H9 (cell line): ENCODE results near the gene EXOSC2. TPM values are rescaled to one million over a fixed set of nuclear protein-coding genes. Genes with fewer than 3 reads are reported as not detected.
A peak's percentile ranks its signal among the peaks of the same experiment; 100 is the strongest.

Experiments
- DNase-seq: peaks from one replicate; pipeline ENCODE4 v3.0.0-alpha.2; 2017
- H2AFZ ChIP-seq: one replicate; pipeline ENCODE4 v1.6.1; 2013; ENCODE audit warnings: mild to moderate bottlenecking, low read length, control low read depth, moderate library complexity
- H2AK5ac ChIP-seq: 2 replicates; pipeline ENCODE4 v1.6.1; 2013; ENCODE audit warnings: low read length, control low read depth, mixed read lengths; ENCODE audit not compliant: insufficient read length
- H2BK120ac ChIP-seq: one replicate; pipeline ENCODE4 v1.6.1; 2013; ENCODE audit warnings: low read depth, mild to moderate bottlenecking, low read length, control low read depth, inconsistent platforms; ENCODE audit not compliant: poor library complexity, severe bottlenecking
- H2BK12ac ChIP-seq: 2 replicates; pipeline ENCODE4 v1.6.1; 2013; ENCODE audit warnings: low read length, control low read depth, mixed read lengths, low read depth; ENCODE audit not compliant: insufficient read length
- H2BK15ac ChIP-seq: 2 replicates; pipeline ENCODE4 v1.6.1; 2013; ENCODE audit warnings: low read depth, low read length, control low read depth
- H2BK20ac ChIP-seq: one replicate; pipeline ENCODE4 v1.6.1; 2013; ENCODE audit warnings: low read depth, mild to moderate bottlenecking, low read length, control low read depth, inconsistent platforms; ENCODE audit not compliant: poor library complexity, severe bottlenecking
- H2BK5ac ChIP-seq: 2 replicates; pipeline ENCODE4 v1.6.1; 2013; ENCODE audit warnings: low read length, control low read depth, mixed read lengths; ENCODE audit not compliant: insufficient read length
- H3K14ac ChIP-seq: 2 replicates; pipeline ENCODE4 v1.6.1; 2013; ENCODE audit warnings: low read length, control low read depth; ENCODE audit not compliant: insufficient read depth
- H3K18ac ChIP-seq: 2 replicates; pipeline ENCODE4 v1.6.1; 2013; ENCODE audit warnings: low read depth, mild to moderate bottlenecking, mixed read lengths, low read length, control low read depth; ENCODE audit not compliant: insufficient read length
- H3K23ac ChIP-seq: 2 replicates; pipeline ENCODE4 v1.6.1; 2013; ENCODE audit warnings: low read length, control low read depth, mixed read lengths, low read depth; ENCODE audit not compliant: insufficient read length
- H3K23me2 ChIP-seq: 2 replicates; pipeline ENCODE4 v1.6.1; 2013; ENCODE audit warnings: low read depth, mild to moderate bottlenecking, mixed read lengths, low read length, control low read depth; ENCODE audit not compliant: insufficient read length, poor library complexity, severe bottlenecking
- H3K27ac ChIP-seq: 2 replicates; pipeline ENCODE4 v1.5.1; 2013; ENCODE audit warnings: low read length, control low read depth, mixed read lengths, low read depth; ENCODE audit not compliant: insufficient read length
- H3K27me3 ChIP-seq: 2 replicates; pipeline ENCODE4 v1.6.1; 2013; ENCODE audit warnings: low read length, control low read depth, inconsistent platforms; ENCODE audit not compliant: insufficient read depth
- H3K4ac ChIP-seq: 2 replicates; pipeline ENCODE4 v1.6.1; 2013; ENCODE audit warnings: low read depth, mild to moderate bottlenecking, control low read depth, inconsistent platforms, low read length, moderate library complexity
- H3K4me1 ChIP-seq: 2 replicates; pipeline ENCODE4 v1.6.1; 2013; ENCODE audit warnings: low read length, control low read depth, inconsistent platforms; ENCODE audit not compliant: insufficient read depth
- H3K4me2 ChIP-seq: 2 replicates; pipeline ENCODE4 v1.6.1; 2013; ENCODE audit warnings: low read length, control low read depth, mixed read lengths; ENCODE audit not compliant: insufficient read length, insufficient read depth
- H3K56ac ChIP-seq: 2 replicates; pipeline ENCODE4 v1.6.1; 2013; ENCODE audit warnings: low read depth, mild to moderate bottlenecking, mixed read lengths, low read length, control low read depth; ENCODE audit not compliant: insufficient read length
- H3K79me1 ChIP-seq: 2 replicates; pipeline ENCODE4 v1.6.1; 2013; ENCODE audit warnings: low read depth, mild to moderate bottlenecking, moderate library complexity, low read length, control low read depth, inconsistent platforms; ENCODE audit not compliant: insufficient read depth, poor library complexity, severe bottlenecking
- H3K79me2 ChIP-seq: 2 replicates; pipeline ENCODE4 v1.6.1; 2013; ENCODE audit warnings: low read length, control low read depth, inconsistent platforms; ENCODE audit not compliant: insufficient read depth
- H3K9ac ChIP-seq: 2 replicates; pipeline ENCODE4 v1.6.1; 2013; ENCODE audit warnings: low read length, control low read depth, mixed read lengths; ENCODE audit not compliant: insufficient read length; ENCODE audit errors: extremely low read depth
- H3K9me3 ChIP-seq: one replicate; pipeline ENCODE4 v1.6.1; 2013; ENCODE audit warnings: low read depth, low read length, inconsistent platforms; ENCODE audit not compliant: control insufficient read depth
- H3T11ph ChIP-seq: one replicate; pipeline ENCODE4 v1.6.1; 2013; ENCODE audit warnings: mild to moderate bottlenecking, low read length, control low read depth, inconsistent platforms
- H4K20me1 ChIP-seq: one replicate; pipeline ENCODE4 v1.6.1; 2013; ENCODE audit not compliant: control insufficient read depth, insufficient read length, insufficient read depth
- H4K5ac ChIP-seq: 2 replicates; pipeline ENCODE4 v1.6.1; 2013; ENCODE audit warnings: low read depth, mild to moderate bottlenecking, mixed read lengths, low read length, control low read depth; ENCODE audit not compliant: insufficient read length
- H4K8ac ChIP-seq: replicated peaks from 2 replicates; pipeline ENCODE4 v1.6.1; 2013; ENCODE audit warnings: low read length, control low read depth, mixed read lengths, low read depth; ENCODE audit not compliant: insufficient read length
- H4K91ac ChIP-seq: 2 replicates; pipeline ENCODE4 v1.6.1; 2013; ENCODE audit warnings: low read depth, mild to moderate bottlenecking, moderate library complexity, mixed read lengths, low read length, control low read depth; ENCODE audit not compliant: insufficient read length
- H3K27ac Mint-ChIP-seq, 3 experiments: 2 replicates in 2 of 3; 3 replicates in 1 of 3; pipeline ENCODE4 v1.8.0; 2020 to 2021; ENCODE audit warnings: mixed read lengths in 3 of 3, mild to moderate bottlenecking in 1 of 3, moderate library complexity in 1 of 3
- H3K27me3 Mint-ChIP-seq: 2 replicates; pipeline ENCODE4 v1.8.0; 2021; ENCODE audit warnings: low read depth, mild to moderate bottlenecking, moderate library complexity, mixed read lengths
- H3K36me3 Mint-ChIP-seq, 3 experiments: 2 replicates in 2 of 3; 3 replicates in 1 of 3; pipeline ENCODE4 v1.8.0; 2020 to 2021; ENCODE audit warnings: low read depth in 3 of 3, mixed read lengths in 3 of 3; ENCODE audit not compliant: insufficient read depth in 1 of 3
- H3K4me1 Mint-ChIP-seq, 2 experiments: 2 replicates each; pipeline ENCODE4 v1.8.0; 2020; ENCODE audit warnings: mixed read lengths in 2 of 2
- H3K4me3 Mint-ChIP-seq, 2 experiments: 2 replicates in 1 of 2; 3 replicates in 1 of 2; pipeline ENCODE4 v1.8.0; 2020 to 2021; ENCODE audit warnings: mild to moderate bottlenecking in 2 of 2, mixed read lengths in 2 of 2, moderate library complexity in 1 of 2
- H3K9me3 Mint-ChIP-seq, 2 experiments: 2 replicates in 1 of 2; 3 replicates in 1 of 2; pipeline ENCODE4 v1.8.0; 2020; ENCODE audit warnings: mild to moderate bottlenecking in 2 of 2, mixed read lengths in 2 of 2, moderate library complexity in 1 of 2
- WGBS: extraction: QIAGEN DNeasy Blood & Tissue Kit; methylation state at CpG from one replicate; pipeline ENCODE4 v1.1.7; 2013; ENCODE audit warnings: missing lambda C conversion rate, low lambda C conversion rate, mixed read lengths; ENCODE audit not compliant: insufficient read length; ENCODE audit errors: extremely low coverage; 5-methylcytosine and 5-hydroxymethylcytosine counted together
- total RNA-seq: library from RNA; stranded (reverse); gene quantifications from 2 replicates; pipeline ENCODE4 v1.2.1, GENCODE V29; 2021
- TF ChIP-seq, protein P1 (sequence below): fragments of 200-600 bp; sonication (generic); conservative IDR thresholded peaks from 3 replicates; pipeline ENCODE4 v1.8.0; 2021; ENCODE audit warnings: antibody characterized with exemption, mild to moderate bottlenecking

Gene EXOSC2
- total RNA-seq, 1 experiment from 2014 or later, result 94.5 TPM

- no peak overlapping the region for H3K23ac ChIP-seq
- H3K18ac ChIP-seq, result no peak overlapping the region
- no peak overlapping the region for H3K4ac ChIP-seq
- TF ChIP-seq, protein P1, sequence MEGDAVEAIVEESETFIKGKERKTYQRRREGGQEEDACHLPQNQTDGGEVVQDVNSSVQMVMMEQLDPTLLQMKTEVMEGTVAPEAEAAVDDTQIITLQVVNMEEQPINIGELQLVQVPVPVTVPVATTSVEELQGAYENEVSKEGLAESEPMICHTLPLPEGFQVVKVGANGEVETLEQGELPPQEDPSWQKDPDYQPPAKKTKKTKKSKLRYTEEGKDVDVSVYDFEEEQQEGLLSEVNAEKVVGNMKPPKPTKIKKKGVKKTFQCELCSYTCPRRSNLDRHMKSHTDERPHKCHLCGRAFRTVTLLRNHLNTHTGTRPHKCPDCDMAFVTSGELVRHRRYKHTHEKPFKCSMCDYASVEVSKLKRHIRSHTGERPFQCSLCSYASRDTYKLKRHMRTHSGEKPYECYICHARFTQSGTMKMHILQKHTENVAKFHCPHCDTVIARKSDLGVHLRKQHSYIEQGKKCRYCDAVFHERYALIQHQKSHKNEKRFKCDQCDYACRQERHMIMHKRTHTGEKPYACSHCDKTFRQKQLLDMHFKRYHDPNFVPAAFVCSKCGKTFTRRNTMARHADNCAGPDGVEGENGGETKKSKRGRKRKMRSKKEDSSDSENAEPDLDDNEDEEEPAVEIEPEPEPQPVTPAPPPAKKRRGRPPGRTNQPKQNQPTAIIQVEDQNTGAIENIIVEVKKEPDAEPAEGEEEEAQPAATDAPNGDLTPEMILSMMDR, result no peak
- no peak overlapping the region for H2BK12ac ChIP-seq
- no peak overlapping the region for H2AK5ac ChIP-seq
- H3K4me3 Mint-ChIP-seq, result no peak overlapping the region
- peak overlapping the region in 1 of 3 experiments; percentile 40; a peak in 1 of 7 replicates for H3K27ac Mint-ChIP-seq
- H3K14ac ChIP-seq, result no peak overlapping the region
- H2BK20ac ChIP-seq, result no peak overlapping the region
- peaks cover 7% of the 10 kb centered on the region; the same call in 1 of the 2 replicates for H3K4me1 ChIP-seq
- H3K27ac ChIP-seq, result no peak overlapping the region
- no peaks in the 10 kb centered on the region; a peak in 2 of 7 replicates for H3K36me3 Mint-ChIP-seq
- no CpG with 5 or more reads among the region's 3 CpGs for WGBS
- H4K91ac ChIP-seq, result no peak overlapping the region
- no peak overlapping the region for H4K5ac ChIP-seq
- DNase-seq, result no peak
- H2BK120ac ChIP-seq, result no peak overlapping the region
- H2BK15ac ChIP-seq, result no peak overlapping the region
- H3K79me2 ChIP-seq, result peaks cover 6% of the 10 kb centered on the region; the same call in 1 of the 2 replicates
- no peak overlapping the region for H2AFZ ChIP-seq
- no peaks in the 10 kb centered on the region for H3K9me3 ChIP-seq
- H3T11ph ChIP-seq, result no peak overlapping the region
- no peaks in the 10 kb centered on the region for H3K27me3 ChIP-seq
- H4K20me1 ChIP-seq, result no peaks in the 10 kb centered on the region
- H3K4me2 ChIP-seq, result no peak overlapping the region
- H3K4me1 Mint-ChIP-seq, result peaks cover 22 to 26% of the 10 kb centered on the region in 2 experiments
- no peaks in the 10 kb centered on the region for H3K27me3 Mint-ChIP-seq
- H2BK5ac ChIP-seq, result no peak overlapping the region
- H4K8ac ChIP-seq, result no peak overlapping the region
- peaks cover 5% of the 10 kb centered on the region for H3K79me1 ChIP-seq
- H3K56ac ChIP-seq, result no peak overlapping the region
- no peak overlapping the region for H3K9ac ChIP-seq
- peaks cover 2% of the 10 kb centered on the region for H3K23me2 ChIP-seq
- no peaks in the 10 kb centered on the region for H3K9me3 Mint-ChIP-seq
Observed at GRCh38 chr9:130718562-130718961, 25.0 kb downstream of the EXOSC2 start.
